ENCODE measurements around the gene ASCL4.

DNA sequence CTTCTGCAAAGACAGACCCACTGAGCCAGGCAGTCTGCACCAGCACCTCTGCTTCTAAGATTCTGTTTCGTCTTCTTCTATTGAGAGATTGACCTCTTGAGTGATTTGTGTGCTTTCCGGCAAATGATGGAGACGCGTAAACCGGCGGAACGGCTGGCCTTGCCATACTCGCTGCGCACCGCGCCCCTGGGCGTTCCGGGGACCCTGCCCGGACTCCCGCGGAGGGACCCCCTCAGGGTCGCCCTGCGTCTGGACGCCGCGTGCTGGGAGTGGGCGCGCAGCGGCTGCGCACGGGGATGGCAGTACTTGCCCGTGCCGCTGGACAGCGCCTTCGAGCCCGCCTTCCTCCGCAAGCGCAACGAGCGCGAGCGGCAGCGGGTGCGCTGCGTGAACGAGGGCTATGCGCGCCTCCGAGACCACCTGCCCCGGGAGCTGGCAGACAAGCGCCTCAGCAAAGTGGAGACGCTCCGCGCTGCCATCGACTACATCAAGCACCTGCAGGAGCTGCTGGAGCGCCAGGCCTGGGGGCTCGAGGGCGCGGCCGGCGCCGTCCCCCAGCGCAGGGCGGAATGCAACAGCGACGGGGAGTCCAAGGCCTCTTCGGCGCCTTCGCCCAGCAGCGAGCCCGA is 703 bp downstream of the ASCL4 start:
- TF ChIP-seq, protein P1, sequence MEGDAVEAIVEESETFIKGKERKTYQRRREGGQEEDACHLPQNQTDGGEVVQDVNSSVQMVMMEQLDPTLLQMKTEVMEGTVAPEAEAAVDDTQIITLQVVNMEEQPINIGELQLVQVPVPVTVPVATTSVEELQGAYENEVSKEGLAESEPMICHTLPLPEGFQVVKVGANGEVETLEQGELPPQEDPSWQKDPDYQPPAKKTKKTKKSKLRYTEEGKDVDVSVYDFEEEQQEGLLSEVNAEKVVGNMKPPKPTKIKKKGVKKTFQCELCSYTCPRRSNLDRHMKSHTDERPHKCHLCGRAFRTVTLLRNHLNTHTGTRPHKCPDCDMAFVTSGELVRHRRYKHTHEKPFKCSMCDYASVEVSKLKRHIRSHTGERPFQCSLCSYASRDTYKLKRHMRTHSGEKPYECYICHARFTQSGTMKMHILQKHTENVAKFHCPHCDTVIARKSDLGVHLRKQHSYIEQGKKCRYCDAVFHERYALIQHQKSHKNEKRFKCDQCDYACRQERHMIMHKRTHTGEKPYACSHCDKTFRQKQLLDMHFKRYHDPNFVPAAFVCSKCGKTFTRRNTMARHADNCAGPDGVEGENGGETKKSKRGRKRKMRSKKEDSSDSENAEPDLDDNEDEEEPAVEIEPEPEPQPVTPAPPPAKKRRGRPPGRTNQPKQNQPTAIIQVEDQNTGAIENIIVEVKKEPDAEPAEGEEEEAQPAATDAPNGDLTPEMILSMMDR (conservative IDR thresholded peaks at IDR 0.05; ENCODE audit: low read length) = no peak
- TF ChIP-seq EZH2phosphoT487 (IDR thresholded peaks at IDR 0.05; ENCODE audit: borderline replicate concordance) = no peak

All from Loucy (cell line).